ENCODE results near the gene ARHGAP24.

DNA sequence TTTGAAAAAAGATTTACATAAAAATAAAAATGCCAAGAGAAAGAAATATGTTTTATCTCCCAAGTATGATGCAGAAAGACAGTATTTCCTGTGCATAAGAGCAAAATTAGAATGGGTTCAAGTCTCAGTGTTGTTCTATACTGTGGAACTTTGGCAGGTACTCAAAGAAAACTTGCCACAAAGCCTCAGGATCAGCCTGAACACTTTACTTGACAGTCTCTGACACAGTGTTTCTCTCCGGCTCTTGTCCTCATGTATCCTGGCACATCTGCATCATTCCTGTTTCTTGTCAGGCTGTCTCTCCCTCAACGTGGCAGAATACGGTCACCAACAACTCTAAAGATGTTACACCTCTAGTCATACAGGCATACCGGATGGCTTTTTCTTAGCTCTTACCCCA, 273.7 kb downstream of the ARHGAP24 start:
- no peak for TF ChIP-seq EP300 (IDR thresholded peaks at IDR 0.05)
- TF ChIP-seq RARB (CRISPR knock-in tag; IDR thresholded peaks at IDR 0.05): no peak
- TF ChIP-seq CBX2 (IDR thresholded peaks at IDR 0.05; ENCODE audit: borderline replicate concordance, low read depth): no peak
- no peak for TF ChIP-seq RAD21 (conservative IDR thresholded peaks at IDR 0.05 in 1 of 2, IDR thresholded peaks at IDR 0.05 in 1 of 2)
- TF ChIP-seq RFX5 (IDR thresholded peaks at IDR 0.05): no peak
- no peak for TF ChIP-seq MYC (IDR thresholded peaks at IDR 0.05; ENCODE audit: borderline replicate concordance, low read length)
- TF ChIP-seq, protein P1, sequence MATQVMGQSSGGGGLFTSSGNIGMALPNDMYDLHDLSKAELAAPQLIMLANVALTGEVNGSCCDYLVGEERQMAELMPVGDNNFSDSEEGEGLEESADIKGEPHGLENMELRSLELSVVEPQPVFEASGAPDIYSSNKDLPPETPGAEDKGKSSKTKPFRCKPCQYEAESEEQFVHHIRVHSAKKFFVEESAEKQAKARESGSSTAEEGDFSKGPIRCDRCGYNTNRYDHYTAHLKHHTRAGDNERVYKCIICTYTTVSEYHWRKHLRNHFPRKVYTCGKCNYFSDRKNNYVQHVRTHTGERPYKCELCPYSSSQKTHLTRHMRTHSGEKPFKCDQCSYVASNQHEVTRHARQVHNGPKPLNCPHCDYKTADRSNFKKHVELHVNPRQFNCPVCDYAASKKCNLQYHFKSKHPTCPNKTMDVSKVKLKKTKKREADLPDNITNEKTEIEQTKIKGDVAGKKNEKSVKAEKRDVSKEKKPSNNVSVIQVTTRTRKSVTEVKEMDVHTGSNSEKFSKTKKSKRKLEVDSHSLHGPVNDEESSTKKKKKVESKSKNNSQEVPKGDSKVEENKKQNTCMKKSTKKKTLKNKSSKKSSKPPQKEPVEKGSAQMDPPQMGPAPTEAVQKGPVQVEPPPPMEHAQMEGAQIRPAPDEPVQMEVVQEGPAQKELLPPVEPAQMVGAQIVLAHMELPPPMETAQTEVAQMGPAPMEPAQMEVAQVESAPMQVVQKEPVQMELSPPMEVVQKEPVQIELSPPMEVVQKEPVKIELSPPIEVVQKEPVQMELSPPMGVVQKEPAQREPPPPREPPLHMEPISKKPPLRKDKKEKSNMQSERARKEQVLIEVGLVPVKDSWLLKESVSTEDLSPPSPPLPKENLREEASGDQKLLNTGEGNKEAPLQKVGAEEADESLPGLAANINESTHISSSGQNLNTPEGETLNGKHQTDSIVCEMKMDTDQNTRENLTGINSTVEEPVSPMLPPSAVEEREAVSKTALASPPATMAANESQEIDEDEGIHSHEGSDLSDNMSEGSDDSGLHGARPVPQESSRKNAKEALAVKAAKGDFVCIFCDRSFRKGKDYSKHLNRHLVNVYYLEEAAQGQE (IDR thresholded peaks at IDR 0.05): no peak
- TF ChIP-seq, protein P2, sequence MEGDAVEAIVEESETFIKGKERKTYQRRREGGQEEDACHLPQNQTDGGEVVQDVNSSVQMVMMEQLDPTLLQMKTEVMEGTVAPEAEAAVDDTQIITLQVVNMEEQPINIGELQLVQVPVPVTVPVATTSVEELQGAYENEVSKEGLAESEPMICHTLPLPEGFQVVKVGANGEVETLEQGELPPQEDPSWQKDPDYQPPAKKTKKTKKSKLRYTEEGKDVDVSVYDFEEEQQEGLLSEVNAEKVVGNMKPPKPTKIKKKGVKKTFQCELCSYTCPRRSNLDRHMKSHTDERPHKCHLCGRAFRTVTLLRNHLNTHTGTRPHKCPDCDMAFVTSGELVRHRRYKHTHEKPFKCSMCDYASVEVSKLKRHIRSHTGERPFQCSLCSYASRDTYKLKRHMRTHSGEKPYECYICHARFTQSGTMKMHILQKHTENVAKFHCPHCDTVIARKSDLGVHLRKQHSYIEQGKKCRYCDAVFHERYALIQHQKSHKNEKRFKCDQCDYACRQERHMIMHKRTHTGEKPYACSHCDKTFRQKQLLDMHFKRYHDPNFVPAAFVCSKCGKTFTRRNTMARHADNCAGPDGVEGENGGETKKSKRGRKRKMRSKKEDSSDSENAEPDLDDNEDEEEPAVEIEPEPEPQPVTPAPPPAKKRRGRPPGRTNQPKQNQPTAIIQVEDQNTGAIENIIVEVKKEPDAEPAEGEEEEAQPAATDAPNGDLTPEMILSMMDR (IDR thresholded peaks at IDR 0.05): no peak

All from A549 (cell line).